Central memory CD4-positive, alpha-beta T cell (primary cell): Measurements from ENCODE around the gene TUT1.
"Not testable (repeated sequence)": the region's sequence is repeated elsewhere in the genome, so short reads cannot be mapped to it uniquely, and the experiment has no call there.

Experiments
- DNase-seq: peaks from one replicate; pipeline ENCODE4 v3.0.0; 2022

The TUT1 gene

GRCh38 chr11:62603776-62604299, 12.5 kb upstream of the TUT1 start:
- no peak for DNase-seq

DNA sequence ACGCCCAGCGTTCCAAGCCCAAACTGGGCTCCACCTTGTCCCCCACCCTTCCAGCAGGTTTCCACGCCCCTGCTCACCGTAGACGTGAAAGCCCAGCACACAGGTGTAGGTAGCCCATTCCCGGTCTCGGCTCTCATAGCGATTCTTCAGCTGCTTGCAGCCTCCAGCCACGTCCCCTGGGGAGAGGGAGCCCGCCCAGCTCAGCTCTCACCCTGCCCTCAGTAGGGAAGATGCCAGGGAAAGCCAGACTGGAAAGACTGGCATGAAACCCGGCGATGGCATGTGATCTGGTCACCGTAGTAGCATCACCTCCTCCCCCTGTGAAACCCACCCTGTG, 11.7 kb upstream of the TUT1 start:
- DNase-seq, result no peak

GRCh38 chr11:62602141-62603071, 11.1 kb upstream of the TUT1 start:
- no peak for DNase-seq

GRCh38 chr11:62601372-62602140, 10.2 kb upstream of the TUT1 start, which contains the start of gene MTA2:
TSS of gene MTA2 (minus strand) at chr11:62601865. CDS start at chr11:62601450, 415 bp downstream.
- DNase-seq, result peak; percentile 100

GRCh38 chr11:62601122-62601371, 9.7 kb upstream of the TUT1 start:
- DNase-seq, result no peak

DNA sequence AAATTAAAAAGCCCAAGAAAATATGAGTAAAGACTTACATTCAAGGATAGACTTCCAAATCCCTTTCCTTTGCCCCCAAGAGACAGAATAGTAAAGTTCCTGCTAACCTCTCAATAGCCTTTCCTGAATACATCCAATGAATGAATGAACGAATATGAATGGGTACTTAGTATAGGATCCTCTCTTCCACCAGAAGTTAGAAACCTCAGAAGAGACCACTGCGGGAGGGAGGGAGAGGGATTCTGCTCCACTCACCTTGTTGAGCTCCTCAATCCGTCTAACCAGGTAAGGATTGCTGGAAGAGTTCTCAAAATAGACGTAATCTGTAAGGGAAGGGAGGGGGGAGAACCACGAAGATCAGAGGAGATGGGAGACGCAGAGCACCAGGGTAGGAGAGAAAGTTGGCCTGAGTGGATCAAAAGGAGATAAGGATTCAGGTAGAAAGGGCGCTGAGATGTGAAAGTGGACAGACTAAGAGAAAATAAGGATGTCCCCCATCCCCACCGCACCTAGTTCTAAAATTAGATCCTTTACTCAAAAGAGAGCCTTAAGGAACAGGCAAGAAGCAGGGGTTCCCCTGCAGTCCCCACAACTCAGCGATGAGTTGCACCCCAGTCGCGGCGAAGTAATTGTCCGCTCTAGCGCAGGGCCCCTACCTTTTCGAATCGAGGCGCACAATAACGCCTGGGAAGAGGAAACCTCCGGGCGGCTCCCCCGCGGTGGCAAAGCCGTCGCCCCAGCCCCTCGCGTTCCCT, 9.2 kb upstream of the TUT1 start:
- no peak for DNase-seq

DNA sequence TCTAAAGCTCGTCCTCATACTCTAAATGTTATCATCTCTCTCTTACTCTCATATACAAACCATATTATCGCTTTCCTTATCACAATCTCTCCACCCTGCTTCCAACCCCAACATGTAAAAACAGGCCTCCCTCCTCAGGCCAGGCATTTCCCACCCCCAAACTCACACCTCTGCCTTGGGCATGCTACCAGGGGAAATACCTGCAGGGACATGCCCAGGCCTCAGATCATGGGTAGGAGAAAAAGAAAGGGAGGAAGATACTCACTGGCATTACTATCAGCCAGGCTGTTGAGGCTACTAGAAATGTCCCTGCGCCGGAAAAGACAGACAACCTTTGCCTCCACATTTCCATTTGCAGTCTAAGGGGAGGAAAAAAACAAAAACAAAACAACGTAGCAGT, 8.6 kb upstream of the TUT1 start:
- DNase-seq, result no peak

- peak; percentile 98 for DNase-seq
These were observed 7.9 kb upstream of the TUT1 start for GRCh38 chr11:62599069-62599696.

GRCh38 chr11:62595124-62595523, 3.8 kb upstream of the TUT1 start:
- no peak for DNase-seq

- peak; percentile 74 for DNase-seq
These were observed 2.2 kb upstream of the TUT1 start for GRCh38 chr11:62593434-62594044.

DNA sequence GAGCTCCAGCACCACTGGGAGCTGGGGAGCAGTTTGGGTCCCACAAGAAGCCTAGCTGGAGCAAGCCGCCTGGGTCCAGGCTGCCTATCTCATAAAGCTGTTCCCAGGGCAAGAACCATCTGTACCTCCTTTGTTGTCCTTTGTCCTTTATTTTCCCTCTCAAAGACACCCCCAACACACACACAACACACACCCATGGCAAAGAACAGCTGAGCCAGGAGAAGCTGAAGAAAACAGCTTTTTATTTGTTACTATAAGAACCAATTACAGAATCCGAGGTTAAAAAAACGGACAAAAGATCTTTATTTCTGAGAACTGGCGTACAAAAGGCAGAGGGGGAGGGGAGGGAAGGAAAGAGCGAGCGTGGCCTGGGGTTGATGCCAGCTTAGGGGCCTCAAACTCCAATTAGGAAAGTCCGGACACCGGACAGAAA, 1.7 kb upstream of the TUT1 start:
- no peak for DNase-seq

GRCh38 chr11:62592146-62592815, 958 bp upstream of the TUT1 start:
- no peak for DNase-seq

DNA sequence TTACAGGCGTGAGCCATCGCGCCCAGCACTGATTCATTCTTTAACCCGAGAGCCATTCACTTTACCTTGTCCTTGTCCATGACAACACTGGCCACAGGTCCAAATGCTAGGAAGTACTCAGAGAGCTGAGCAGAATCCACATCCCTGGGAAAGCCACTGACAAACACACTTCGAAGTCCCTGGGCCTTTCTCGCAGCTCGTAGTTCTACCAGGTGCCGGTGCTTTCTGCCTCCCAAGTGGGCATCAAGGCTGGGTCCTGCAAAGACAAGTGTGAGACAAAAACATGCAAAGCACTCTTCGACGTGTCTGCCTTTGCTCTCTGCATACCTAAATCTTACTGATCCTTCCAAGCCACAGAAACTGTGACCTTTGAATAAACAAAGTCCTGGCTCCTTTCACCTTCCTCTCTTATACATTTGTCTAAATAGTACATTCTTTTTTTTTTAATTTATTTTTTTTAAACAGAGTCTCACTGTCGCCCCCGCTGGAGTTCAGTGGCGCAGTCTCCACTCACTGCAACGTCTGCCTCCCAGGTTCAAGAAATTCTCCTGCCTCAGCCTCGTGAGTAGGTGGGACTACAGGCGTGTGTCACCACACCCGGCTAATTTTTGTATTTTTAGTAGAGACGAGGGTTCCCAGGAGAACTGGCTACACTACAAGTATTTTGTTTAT, 2.2 kb downstream of the TUT1 start:
- no peak for DNase-seq

DNA sequence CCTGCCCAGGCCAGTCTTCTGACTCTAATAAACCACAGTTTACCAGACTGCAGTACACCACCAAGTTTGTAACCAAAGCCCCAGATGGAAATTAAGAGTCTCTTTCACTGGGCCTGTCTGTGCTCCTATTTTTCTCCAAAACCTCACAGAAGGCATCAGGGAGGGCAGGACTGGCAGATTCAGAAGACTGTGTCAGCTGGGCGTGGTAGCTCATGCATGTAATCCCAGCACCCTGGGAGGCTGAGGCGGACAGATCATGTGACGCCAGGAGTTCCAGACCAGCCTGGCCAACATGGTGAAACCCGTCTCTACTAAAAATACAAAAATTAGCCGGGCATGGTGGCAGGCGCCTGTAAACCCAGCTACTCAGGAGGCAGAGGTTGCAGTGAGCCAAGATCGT, 6.0 kb downstream of the TUT1 start:
- not testable (repeated sequence) for DNase-seq

- not testable (repeated sequence) for DNase-seq
These were observed 9.6 kb downstream of the TUT1 start for GRCh38 chr11:62581735-62582134.

DNA sequence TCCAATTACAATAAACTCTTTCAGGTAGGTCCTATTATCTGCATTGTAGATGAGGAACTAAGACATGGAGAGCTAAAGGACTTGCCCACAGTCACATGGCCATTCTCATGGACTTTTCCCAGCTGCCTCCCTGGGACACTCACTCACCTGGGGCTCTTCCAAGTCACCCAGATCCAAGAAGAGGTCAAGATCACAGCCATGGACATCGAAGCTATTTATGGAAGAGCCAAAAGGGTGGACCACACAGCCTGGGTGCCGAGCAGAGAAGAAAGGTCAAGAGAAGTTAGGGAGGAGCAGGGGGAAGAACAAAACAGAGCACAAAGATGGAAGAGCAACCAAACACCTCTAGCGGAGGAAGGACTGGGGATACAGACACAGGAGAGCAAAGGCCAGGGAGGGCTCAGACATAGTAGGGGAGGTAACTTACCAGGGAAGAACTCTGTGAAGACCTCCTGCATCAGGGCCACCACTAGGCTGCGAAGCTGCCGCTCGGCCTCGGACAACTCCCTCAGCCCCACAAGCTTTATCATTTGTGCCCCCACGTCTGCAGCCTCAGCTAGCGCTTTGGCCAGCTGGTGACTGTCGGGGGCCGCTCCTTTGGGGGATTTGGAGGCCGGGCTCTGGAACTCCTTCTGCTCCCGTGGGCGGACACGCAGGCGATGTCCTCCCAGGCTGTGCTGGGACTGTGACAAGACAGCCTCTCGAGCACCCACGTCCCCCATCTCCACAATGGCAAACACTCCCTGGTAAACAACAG, 10.2 kb downstream of the TUT1 start:
- no peak for DNase-seq

DNA sequence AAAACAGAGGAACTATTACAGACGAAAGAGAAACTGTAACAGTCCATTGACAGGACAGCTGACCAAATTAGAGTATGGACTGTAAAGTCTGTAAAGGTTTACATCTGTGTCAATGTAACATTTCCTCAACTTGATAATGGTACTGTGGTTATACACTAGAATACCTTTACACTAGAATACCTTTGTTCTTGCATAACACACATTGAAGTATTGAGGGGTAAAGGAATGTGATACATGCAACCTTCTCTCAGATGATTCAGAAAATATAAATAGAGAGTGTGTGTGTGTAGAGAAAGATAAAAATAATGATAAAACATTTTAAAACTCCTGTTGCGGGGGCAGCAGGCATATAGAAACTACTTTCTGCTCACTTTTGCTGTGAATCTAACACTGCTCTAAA, 12.1 kb downstream of the TUT1 start:
- no peak for DNase-seq

- DNase-seq, result no peak
These were observed 12.8 kb downstream of the TUT1 start for GRCh38 chr11:62578541-62578940.

- DNase-seq, result no peak
These were observed 14.1 kb downstream of the TUT1 start for GRCh38 chr11:62577046-62577714.

GRCh38 chr11:62575837-62576236, 15.5 kb downstream of the TUT1 start:
- no peak for DNase-seq
